Endodermal cell (in vitro differentiated cells): ENCODE data around the gene ADAMTS12. TPM values are rescaled to one million over a fixed set of nuclear protein-coding genes. Genes with fewer than 3 reads are reported as not detected.

Experiments
- DNase-seq: peaks from one replicate; pipeline ENCODE4 v3.0.0-alpha.2; 2017
- H3K27ac ChIP-seq: 2 replicates; pipeline ENCODE4 v1.5.1; 2013; ENCODE audit warnings: mild to moderate bottlenecking, low read depth, low read length, moderate library complexity
- H3K27me3 ChIP-seq: 2 replicates; pipeline ENCODE4 v1.6.1; 2013; ENCODE audit warnings: mild to moderate bottlenecking, low read length, moderate library complexity; ENCODE audit not compliant: insufficient read depth, control insufficient read depth, poor library complexity, severe bottlenecking
- H3K36me3 ChIP-seq: 2 replicates; pipeline ENCODE4 v1.7.0; 2013; ENCODE audit warnings: mild to moderate bottlenecking, low read length, moderate library complexity; ENCODE audit not compliant: control insufficient read depth, insufficient read depth
- H3K4me1 ChIP-seq: one replicate; pipeline ENCODE4 v1.7.0; 2013; ENCODE audit warnings: low read length; ENCODE audit not compliant: control insufficient read depth, insufficient read depth
- H3K4me3 ChIP-seq: 2 replicates; pipeline ENCODE4 v1.5.1; 2013; ENCODE audit warnings: mild to moderate bottlenecking, low read length, moderate library complexity
- H3K9ac ChIP-seq: 2 replicates; pipeline ENCODE4 v1.6.1; 2013; ENCODE audit warnings: mild to moderate bottlenecking, low read length, moderate library complexity; ENCODE audit not compliant: poor library complexity, severe bottlenecking; ENCODE audit errors: extremely low read depth
- H3K9me3 ChIP-seq: 2 replicates; pipeline ENCODE4 v1.6.1; 2013; ENCODE audit warnings: mild to moderate bottlenecking, low read length, moderate library complexity; ENCODE audit not compliant: control insufficient read depth
- H3K27ac Mint-ChIP-seq: 2 replicates; pipeline ENCODE4 v1.8.0; 2020; ENCODE audit warnings: mixed read lengths
- H3K27me3 Mint-ChIP-seq: 2 replicates; pipeline ENCODE4 v1.8.0; 2021; ENCODE audit warnings: mild to moderate bottlenecking, mixed read lengths; ENCODE audit not compliant: insufficient read depth
- H3K36me3 Mint-ChIP-seq: 2 replicates; pipeline ENCODE4 v1.8.0; 2020; ENCODE audit warnings: low read depth, mixed read lengths
- H3K4me1 Mint-ChIP-seq: 2 replicates; pipeline ENCODE4 v1.8.0; 2020; ENCODE audit warnings: mixed read lengths
- H3K4me3 Mint-ChIP-seq: 2 replicates; pipeline ENCODE4 v1.8.0; 2020; ENCODE audit warnings: mild to moderate bottlenecking, moderate library complexity, mixed read lengths
- H3K9me3 Mint-ChIP-seq: 2 replicates; pipeline ENCODE4 v1.8.0; 2020; ENCODE audit warnings: mild to moderate bottlenecking, mixed read lengths
- CTCF ChIP-seq: fragments of 200-600 bp; sonication (generic); conservative IDR thresholded peaks from 2 replicates; pipeline ENCODE4 v1.5.0; 2021; ENCODE audit warnings: antibody characterized with exemption, mild to moderate bottlenecking
- WGBS, 2 experiments: methylation state at CpG; one replicate each; pipeline versions ENCODE4 v1.1.5 to v1.1.7; 2013; ENCODE audit warnings: missing lambda C conversion rate in 2 of 2, mixed read lengths in 1 of 2; ENCODE audit not compliant: insufficient coverage in 1 of 2, insufficient read length in 1 of 2; 5-methylcytosine and 5-hydroxymethylcytosine counted together
- total RNA-seq, 2 donors: library from RNA; stranded (reverse); fragmentation: NEBNext Ultra II Directional in 1 of 2; extraction: Animal tissue kit (Norgen Biotek cat#: 25700) in 1 of 2; gene quantifications; 2 replicates in 1 of 2; 3 replicates in 1 of 2; pipeline ENCODE4 v1.2.1, GENCODE V29; 2021

The ADAMTS12 gene
- total RNA-seq, 2 donors from 2014 or later: 80.2 to 123 TPM

DNA sequence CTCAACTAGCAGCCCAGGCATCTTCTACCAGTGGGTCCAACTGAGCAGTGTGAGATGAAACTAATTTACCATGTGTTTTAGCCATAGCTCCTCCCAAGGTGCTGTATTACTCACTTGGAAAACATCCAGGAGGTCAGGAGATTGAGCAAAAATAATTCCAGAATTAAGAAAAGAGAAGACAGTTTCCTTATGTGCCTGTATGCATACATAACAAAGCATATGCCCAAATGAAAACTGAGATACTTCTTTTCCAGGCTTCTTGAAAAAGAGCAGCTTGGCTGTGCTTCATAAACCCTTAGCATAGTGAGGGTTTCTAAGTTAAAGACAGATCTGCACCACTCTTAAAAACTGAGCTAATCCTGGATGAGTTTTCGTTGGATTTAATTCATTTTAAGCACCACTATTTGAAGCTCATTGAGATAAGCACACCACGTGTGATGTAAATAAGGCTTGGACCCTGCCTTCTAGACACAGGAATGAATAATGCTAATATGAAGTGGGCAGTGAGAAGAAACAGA is 119.4 kb downstream of the ADAMTS12 start:
- TF ChIP-seq CTCF: no peak
- no peaks in the 10 kb centered on the region for H3K36me3 ChIP-seq
- H3K27ac ChIP-seq: no peak overlapping the region
- 75 to 88% methylated on average over 1 to 2 of the region's 2 CpGs for WGBS, 2 experiments
- no peaks in the 10 kb centered on the region for H3K4me1 ChIP-seq
- Mint-ChIP-seq H3K4me1 (peaks cover 25% of the 10 kb centered on the region), H3K36me3 (no peaks in the 10 kb centered on the region), H3K4me3 (no peak overlapping the region), H3K27ac (no peak overlapping the region), H3K9me3 (peaks cover 6% of the 10 kb centered on the region), H3K27me3 (peaks cover 35% of the 10 kb centered on the region)
- no peak overlapping the region for H3K4me3 ChIP-seq
- no peaks in the 10 kb centered on the region for H3K9me3 ChIP-seq
- peaks cover 47% of the 10 kb centered on the region for H3K27me3 ChIP-seq
- no peak overlapping the region for H3K9ac ChIP-seq
- DNase-seq: no peak

- Mint-ChIP-seq H3K27ac (no peak overlapping the region), H3K4me3 (no peak overlapping the region)
Measured at GRCh38 chr5:33769968-33770367, 121.8 kb downstream of the ADAMTS12 start.

DNA sequence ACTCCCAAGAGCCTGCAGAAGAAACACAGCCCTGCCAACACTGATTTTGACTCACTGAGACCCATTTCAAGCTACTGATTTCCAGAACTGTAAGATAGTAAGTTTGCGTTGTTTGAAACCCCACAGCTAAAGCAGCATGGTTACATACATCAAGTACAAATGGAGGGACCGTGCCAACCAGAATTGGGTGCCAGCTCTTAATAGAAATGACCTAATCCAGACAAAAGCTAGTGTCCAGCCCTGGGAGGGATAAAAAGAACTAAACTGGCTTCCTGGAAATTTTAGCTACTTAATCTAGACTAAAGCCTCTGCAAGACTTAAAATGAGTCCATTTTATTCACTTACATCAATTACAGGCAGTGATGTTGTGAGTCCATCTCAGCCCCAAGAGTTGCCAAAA is 122.6 kb downstream of the ADAMTS12 start:
- Mint-ChIP-seq H3K9me3 (no peaks in the 10 kb centered on the region), H3K4me1 (peaks cover 45% of the 10 kb centered on the region), H3K36me3 (no peaks in the 10 kb centered on the region), H3K27me3 (peaks cover 35% of the 10 kb centered on the region), H3K27ac (no peak overlapping the region), H3K4me3 (no peak overlapping the region)
- Histone ChIP-seq H3K27ac (no peak overlapping the region), H3K9me3 (no peaks in the 10 kb centered on the region), H3K9ac (no peak overlapping the region), H3K27me3 (peaks cover 53% of the 10 kb centered on the region), H3K4me3 (no peak overlapping the region), H3K4me1 (peaks cover 4% of the 10 kb centered on the region), H3K36me3 (no peaks in the 10 kb centered on the region)
- 92 to 95% methylated on average over 2 of the region's 2 CpGs for WGBS, 2 experiments
- no peak for DNase-seq
- no peak for TF ChIP-seq CTCF

More at GRCh38 chr5:33769968-33770367, 121.8 kb downstream of the ADAMTS12 start:
- Histone ChIP-seq H3K9ac (no peak overlapping the region), H3K4me1 (peaks cover under 1% of the 10 kb centered on the region), H3K4me3 (no peak overlapping the region), H3K27ac (no peak overlapping the region), H3K27me3 (peaks cover 53% of the 10 kb centered on the region), H3K9me3 (no peaks in the 10 kb centered on the region), H3K36me3 (no peaks in the 10 kb centered on the region)
- DNase-seq: no peak
- WGBS, 2 experiments: 100% methylated on average over 1 of the region's 1 CpG; no CpG with 5 or more reads in 1 of the 2 experiments
- Mint-ChIP-seq H3K36me3 (no peaks in the 10 kb centered on the region), H3K27me3 (peaks cover 35% of the 10 kb centered on the region), H3K9me3 (no peaks in the 10 kb centered on the region), H3K4me1 (peaks cover 37% of the 10 kb centered on the region)
- no peak for TF ChIP-seq CTCF
